GM13977 (cell line): Measurements from ENCODE around the gene OBP2B.
"Not testable (repeated sequence)": the region's sequence is repeated elsewhere in the genome, so short reads cannot be mapped to it uniquely, and the experiment has no call there.

ENCODE experiments used
- DNase-seq: peaks from one replicate; pipeline ENCODE4 v3.0.0; 2012; ENCODE audit warnings: low spot score
- in situ Hi-C: fragments of 300-500 bp; cut with MboI; formaldehyde crosslinking; loops from one replicate; pipeline ENCODE4 v1.12.0; 2022; ENCODE audit warnings: low sequenced_read_pairs, low pct_unique_long_range_greater_than_20kb, mixed read lengths, inconsistent platforms; ENCODE audit not compliant: unreplicated experiment
- TF ChIP-seq, protein P1 (sequence below): IDR thresholded peaks from 2 replicates; pipeline ENCODE4 v1.5.1; 2012; ENCODE audit warnings: mild to moderate bottlenecking, control low read depth; ENCODE audit not compliant: insufficient read depth; ENCODE audit errors: extremely low read depth, missing control alignments

Gene OBP2B

DNA sequence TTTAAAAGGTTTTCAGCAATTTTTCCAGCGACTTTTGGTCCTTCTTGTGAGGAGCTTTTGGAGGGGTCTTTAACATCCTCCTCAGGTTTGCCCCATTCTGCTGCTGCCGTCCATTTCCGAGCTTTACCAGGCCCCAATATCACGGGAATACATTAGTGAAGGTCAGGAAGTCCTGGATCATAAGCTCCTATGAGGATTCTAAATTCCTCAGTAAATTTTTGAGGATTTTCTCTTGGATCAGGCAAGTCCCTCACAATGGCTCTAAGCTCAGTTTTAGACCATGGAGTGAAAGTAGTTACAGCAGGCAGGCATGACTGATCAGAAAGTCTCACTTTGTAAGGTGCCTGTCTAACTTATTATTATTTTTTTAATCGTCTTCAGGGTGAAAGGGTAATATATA is 28.1 kb downstream of the OBP2B start:
- TF ChIP-seq, protein P1, sequence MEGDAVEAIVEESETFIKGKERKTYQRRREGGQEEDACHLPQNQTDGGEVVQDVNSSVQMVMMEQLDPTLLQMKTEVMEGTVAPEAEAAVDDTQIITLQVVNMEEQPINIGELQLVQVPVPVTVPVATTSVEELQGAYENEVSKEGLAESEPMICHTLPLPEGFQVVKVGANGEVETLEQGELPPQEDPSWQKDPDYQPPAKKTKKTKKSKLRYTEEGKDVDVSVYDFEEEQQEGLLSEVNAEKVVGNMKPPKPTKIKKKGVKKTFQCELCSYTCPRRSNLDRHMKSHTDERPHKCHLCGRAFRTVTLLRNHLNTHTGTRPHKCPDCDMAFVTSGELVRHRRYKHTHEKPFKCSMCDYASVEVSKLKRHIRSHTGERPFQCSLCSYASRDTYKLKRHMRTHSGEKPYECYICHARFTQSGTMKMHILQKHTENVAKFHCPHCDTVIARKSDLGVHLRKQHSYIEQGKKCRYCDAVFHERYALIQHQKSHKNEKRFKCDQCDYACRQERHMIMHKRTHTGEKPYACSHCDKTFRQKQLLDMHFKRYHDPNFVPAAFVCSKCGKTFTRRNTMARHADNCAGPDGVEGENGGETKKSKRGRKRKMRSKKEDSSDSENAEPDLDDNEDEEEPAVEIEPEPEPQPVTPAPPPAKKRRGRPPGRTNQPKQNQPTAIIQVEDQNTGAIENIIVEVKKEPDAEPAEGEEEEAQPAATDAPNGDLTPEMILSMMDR = no peak
- DNase-seq = no peak
- in situ Hi-C loops = loop anchor here (10.0 kb wide), 1 partner anchor 304 kb away; no protein-coding TSS in a partner anchor

DNA sequence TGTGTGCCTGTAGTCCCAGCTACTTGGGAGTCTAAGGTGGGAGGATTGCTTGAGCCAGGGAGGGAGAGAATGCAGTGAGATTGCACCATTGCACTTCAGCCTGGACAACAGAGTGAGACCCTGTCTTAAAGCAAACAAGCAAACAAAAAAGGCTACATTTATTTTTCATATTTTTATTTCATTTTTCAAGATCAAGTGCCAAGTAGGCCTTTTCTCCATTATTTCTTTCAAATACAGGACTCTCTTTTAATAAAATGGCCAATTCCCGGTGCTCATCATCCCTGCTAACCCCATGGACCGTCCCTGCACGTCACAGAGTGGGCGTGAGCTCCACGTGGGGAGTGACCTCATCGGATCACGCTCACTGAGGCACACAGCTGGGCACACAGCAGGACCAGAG is 36.0 kb downstream of the OBP2B start:
- TF ChIP-seq, protein P1 = no peak
- no peak for DNase-seq
- in situ Hi-C loops = no loop called here

DNA sequence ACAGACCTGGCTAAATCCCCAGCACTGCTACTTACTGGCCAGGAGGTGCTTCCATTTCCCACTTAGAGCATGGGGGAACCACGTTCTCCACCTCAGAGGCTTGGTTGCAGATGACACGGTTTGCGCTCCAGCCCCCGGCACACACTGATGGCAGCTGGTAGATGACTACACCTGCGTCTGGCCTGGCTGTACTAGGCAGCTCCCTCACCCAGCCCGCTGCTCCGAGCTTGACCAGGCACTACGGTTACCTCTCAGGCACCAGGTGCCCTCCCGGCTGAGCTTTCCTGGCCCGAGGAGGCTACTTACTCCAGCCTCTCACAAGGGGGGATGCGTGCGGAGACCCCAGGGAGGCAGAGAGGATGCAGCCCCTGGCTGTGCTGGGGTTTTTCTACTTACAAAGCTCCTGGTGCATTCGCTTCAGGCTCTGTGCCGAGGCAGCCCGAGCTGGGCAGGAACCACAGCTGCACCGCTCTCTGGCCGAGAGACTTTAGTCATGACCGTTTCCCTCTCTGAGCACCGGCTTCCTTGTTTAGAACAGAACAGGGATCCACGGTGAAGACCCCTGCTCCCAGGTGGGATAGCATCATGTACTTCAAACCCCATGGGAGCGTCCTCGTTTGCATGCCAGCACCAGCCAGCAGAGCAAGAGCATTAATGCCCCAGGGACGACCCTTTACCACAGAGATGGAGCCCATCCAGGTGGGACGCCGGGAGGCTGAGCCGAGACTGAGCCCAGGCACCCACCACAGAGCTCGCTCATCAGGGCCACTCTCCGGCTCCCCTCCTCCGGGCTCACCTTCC is 37.7 kb downstream of the OBP2B start:
- no peak for DNase-seq
- TF ChIP-seq, protein P1 = no peak
- in situ Hi-C loops = no loop called here

DNA sequence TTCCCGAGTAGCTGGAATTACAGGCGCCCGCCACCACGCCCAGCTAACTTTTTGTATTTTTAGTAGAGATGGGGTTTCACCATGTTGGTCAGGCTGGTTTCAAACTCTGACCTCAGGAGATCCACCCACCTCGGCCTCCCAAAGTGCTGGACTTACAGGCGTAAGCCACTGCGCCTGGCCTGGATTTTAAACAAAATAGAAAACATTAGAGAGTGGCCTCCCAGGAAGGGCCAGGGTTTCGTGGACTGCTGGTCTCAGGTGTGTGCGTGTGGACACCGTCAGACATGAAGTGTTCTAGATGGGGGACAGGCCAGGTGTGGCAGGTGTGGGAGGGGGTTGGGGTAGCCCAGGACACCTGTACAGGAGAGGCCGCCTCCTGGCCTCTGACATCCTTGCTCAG is 38.3 kb downstream of the OBP2B start:
- DNase-seq = no peak
- TF ChIP-seq, protein P1 = no peak
- in situ Hi-C loops = no loop called here

DNA sequence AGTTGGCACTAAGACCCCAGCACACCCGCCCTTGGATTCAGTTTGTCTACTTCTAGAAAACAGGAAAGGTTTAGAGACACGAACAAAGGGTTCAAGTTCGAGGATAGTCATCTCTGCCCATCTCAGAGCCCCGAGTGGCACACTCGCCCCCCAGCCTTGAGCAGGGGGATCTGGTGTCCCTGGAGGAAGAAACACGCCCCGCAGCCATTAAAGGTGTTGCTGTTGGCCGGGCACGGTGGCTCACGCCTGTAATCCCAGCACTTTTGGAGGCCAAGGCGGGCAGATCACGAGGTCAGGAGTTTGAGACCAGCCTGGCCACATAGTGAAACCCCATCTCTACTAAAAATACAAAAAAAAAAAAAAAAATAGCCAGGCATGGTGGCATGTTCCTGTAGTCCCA is 39.4 kb downstream of the OBP2B start:
- DNase-seq, in situ Hi-C loops: not testable (repeated sequence)

DNA sequence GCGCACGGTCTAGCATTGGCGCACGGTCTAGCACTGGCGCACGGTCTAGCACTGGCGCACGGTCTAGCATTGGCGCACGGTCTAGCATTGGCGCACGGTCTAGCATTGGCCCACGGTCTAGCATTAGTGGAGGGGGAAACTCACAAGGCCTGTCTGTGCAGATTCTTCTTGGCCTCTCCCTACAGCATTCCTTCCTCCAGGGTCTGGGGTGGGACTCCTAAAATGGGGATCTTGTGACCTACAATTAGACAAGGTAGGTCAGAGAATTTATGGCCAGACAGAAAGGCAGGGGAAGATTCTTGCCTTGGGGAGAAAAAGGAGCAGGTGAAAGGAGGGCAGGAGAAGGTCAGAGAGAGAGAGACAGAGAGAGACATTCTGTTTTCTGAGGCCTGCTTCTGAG is 39.9 kb downstream of the OBP2B start:
- no peak for DNase-seq
- TF ChIP-seq, protein P1 = no peak
- in situ Hi-C loops = no loop called here

DNA sequence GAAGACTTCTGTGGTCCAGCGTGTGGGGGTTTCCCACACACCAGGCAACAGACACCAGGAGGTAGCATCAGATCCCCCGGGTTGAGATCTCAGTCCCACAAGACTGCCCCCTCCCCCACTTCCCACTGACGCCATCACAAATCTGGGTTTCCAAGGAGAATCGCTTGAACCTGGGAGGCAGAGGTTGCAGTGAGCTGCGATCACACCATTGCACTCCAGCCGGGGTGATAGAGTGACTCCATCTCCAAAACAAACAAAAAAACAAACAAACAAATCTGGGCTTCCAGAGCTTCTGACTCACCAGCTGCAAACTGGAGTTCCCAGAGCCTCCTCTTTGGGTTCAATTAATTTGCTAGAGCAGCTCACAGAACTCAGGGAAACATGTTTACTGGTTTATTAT is 40.6 kb downstream of the OBP2B start:
- in situ Hi-C loops = no loop called here

More for the DNA sequence above, 40.6 kb downstream of the OBP2B start:
- DNase-seq = no peak
- TF ChIP-seq, protein P1 = no peak
